Measurements from ENCODE around the gene SLC6A18.

- TF ChIP-seq CTCF (IDR thresholded peaks at IDR 0.05; ENCODE audit: low read length): no peak
- TF ChIP-seq EZH2phosphoT487 (IDR thresholded peaks at IDR 0.05; ENCODE audit: low read length): no peak
- TF ChIP-seq EZH2 (optimal IDR thresholded peaks at IDR 0.05; ENCODE audit: low read depth, low read length): no peak
Measured at GRCh38 chr5:1235379-1235778, 10.2 kb downstream of the SLC6A18 start.
